GM12878 (cell line): Measurements from ENCODE around the gene BMP2K. TPM values are rescaled to one million over a fixed set of nuclear protein-coding genes. Genes with fewer than 3 reads are reported as not detected.

ENCODE experiments used
- ATAC-seq: fragments of 200-7000 bp; cut with Tn5 transposase; 3 replicates; pipeline ENCODE4 v1.9.1; 2020; ENCODE audit warnings: mild to moderate bottlenecking, moderate library complexity
- BruUV-seq: library from RNA; stranded (reverse); fragments of 400-500 nt; replicated peaks from 2 replicates; lab custom pipeline; 2021; lab: Mats Ljungman, UMichigan
- CTCF ChIA-PET: fragments of 300-600 bp; sonication (Branson Sonifier 250); formaldehyde crosslinking; extraction: SDS; loops from one replicate; lab custom pipeline; 2021; ENCODE audit warnings: inconsistent platforms; lab: Yijun Ruan, JAX
- POLR2A ChIA-PET: fragments of 350-600 bp; formaldehyde crosslinking; extraction: SDS; loops from one replicate; lab custom pipeline; 2021; ENCODE audit warnings: inconsistent platforms; lab: Charles Lee
- RAD21 ChIA-PET: fragments of 300-600 bp; sonication (Branson Sonifier 250); formaldehyde crosslinking; loops from one replicate; lab custom pipeline; 2023; ENCODE audit warnings: antibody characterized with exemption; ENCODE audit not compliant: unreplicated experiment; lab: Charles Lee
- SMC1A ChIA-PET: fragments of 300-600 bp; sonication (Branson Sonifier 250); formaldehyde crosslinking; loops from one replicate; lab custom pipeline; 2023; ENCODE audit not compliant: unreplicated experiment, uncharacterized antibody; lab: Charles Lee
- DNase-seq: peaks from one replicate; pipeline ENCODE4 v3.0.0-alpha.2; 2011; ENCODE audit warnings: low read depth, low spot score
- FAIRE-seq: peaks from 3 replicates; lab custom pipeline; 2011; peaks lifted over from hg19 to GRCh38; lab: Jason Lieb, UNC
- H2AFZ ChIP-seq: 2 replicates; pipeline ENCODE4 v1.6.0; 2011; ENCODE audit warnings: low read depth, low read length, control low read depth; ENCODE audit not compliant: control insufficient read depth
- H3K27ac ChIP-seq: 2 replicates; pipeline ENCODE4 v1.5.1; 2011; ENCODE audit warnings: control low read depth; ENCODE audit not compliant: control insufficient read depth, insufficient read depth
- H3K27me3 ChIP-seq, 2 experiments: replicated peaks in 1 of 2; 2 replicates each; pipeline versions ENCODE4 v1.6.0 to v1.6.1; 2011; ENCODE audit warnings: low read length in 1 of 2; ENCODE audit not compliant: control insufficient read depth in 2 of 2, insufficient read depth in 2 of 2
- H3K36me3 ChIP-seq, 2 experiments: 2 replicates each; pipeline ENCODE4 v1.5.1; 2011; ENCODE audit warnings: low read length in 1 of 2; ENCODE audit not compliant: control insufficient read depth in 2 of 2, insufficient read depth in 2 of 2
- H3K4me1 ChIP-seq: 2 replicates; pipeline ENCODE4 v1.6.1; 2011; ENCODE audit warnings: mild to moderate bottlenecking, low read length, moderate library complexity, mixed read lengths; ENCODE audit not compliant: control insufficient read depth, insufficient read depth
- H3K4me2 ChIP-seq: 2 replicates; pipeline ENCODE4 v1.6.0; 2011; ENCODE audit warnings: control low read depth; ENCODE audit not compliant: control insufficient read depth, insufficient read depth
- H3K4me3 ChIP-seq: fragments of 200-600 bp; sonication (generic); 2 replicates; pipeline ENCODE4 v1.5.1; 2016
- H3K79me2 ChIP-seq: 2 replicates; pipeline ENCODE4 v1.6.0; 2011; ENCODE audit warnings: low read length; ENCODE audit not compliant: control insufficient read depth, insufficient read depth
- H3K9ac ChIP-seq: 2 replicates; pipeline ENCODE4 v1.8.0; 2011; ENCODE audit warnings: low read length, control low read depth, mixed read lengths; ENCODE audit not compliant: control insufficient read depth, insufficient read depth
- H3K9me3 ChIP-seq: replicated peaks from 3 replicates; pipeline ENCODE4 v1.5.1; 2011; ENCODE audit warnings: mild to moderate bottlenecking, low read length; ENCODE audit not compliant: control insufficient read depth, insufficient read depth
- H4K20me1 ChIP-seq: 2 replicates; pipeline ENCODE4 v1.6.0; 2011; ENCODE audit not compliant: control insufficient read depth, insufficient read depth
- DPF2 ChIP-seq: fragments of 450-650 bp; IDR thresholded peaks from 2 replicates; pipeline ENCODE4 v1.6.1; 2017; ENCODE audit warnings: mild to moderate bottlenecking
- IKZF1 ChIP-seq: fragments of 450-650 bp; conservative IDR thresholded peaks from 2 replicates; pipeline ENCODE4 v1.6.1; 2017; ENCODE audit warnings: antibody characterized with exemption, mild to moderate bottlenecking
- IKZF2 ChIP-seq, 2 experiments: fragments of 450-650 bp; IDR thresholded peaks; 2 replicates each; pipeline ENCODE4 v1.6.1; 2017; ENCODE audit warnings: mild to moderate bottlenecking in 2 of 2, moderate library complexity in 2 of 2
- JUNB ChIP-seq: IDR thresholded peaks from 2 replicates; pipeline ENCODE4 v1.6.1; 2016; ENCODE audit warnings: antibody characterized with exemption, mild to moderate bottlenecking
- MAX ChIP-seq: IDR thresholded peaks from 2 replicates; pipeline ENCODE4 v1.6.1; 2012; ENCODE audit warnings: low read depth, low read length, improper control_type of control experiment
- NFIC ChIP-seq: IDR thresholded peaks from 2 replicates; pipeline ENCODE4 v1.6.1; 2012; ENCODE audit warnings: low read depth, mild to moderate bottlenecking, inconsistent platforms, low read length, moderate library complexity
- RB1 ChIP-seq: fragments of 450-650 bp; formaldehyde crosslinking; IDR thresholded peaks from 2 replicates; pipeline ENCODE4 v1.6.1; 2017; ENCODE audit warnings: mild to moderate bottlenecking, borderline replicate concordance
- RBBP5 ChIP-seq: fragments of 200-600 bp; sonication (generic); conservative IDR thresholded peaks from 2 replicates; pipeline ENCODE4 v1.6.1; 2016
- RELB ChIP-seq: fragments of 450-650 bp; IDR thresholded peaks from 2 replicates; pipeline ENCODE4 v1.6.1; 2017; ENCODE audit warnings: low read depth, mild to moderate bottlenecking, moderate library complexity
- RUNX3 ChIP-seq: IDR thresholded peaks from 2 replicates; pipeline ENCODE4 v1.6.1; 2012; ENCODE audit warnings: low read length, inconsistent platforms
- STAT3 ChIP-seq: IDR thresholded peaks from 2 replicates; pipeline ENCODE4 v1.6.1; 2011; ENCODE audit warnings: low read depth, low read length, improper control_type of control experiment
- WRNIP1 ChIP-seq: IDR thresholded peaks from 2 replicates; pipeline ENCODE4 v1.6.1; 2011; ENCODE audit warnings: low read depth, low read length, improper control_type of control experiment, borderline replicate concordance
- WGBS: methylation state at CpG from one replicate; pipeline ENCODE4 v1.1.6; 2016; ENCODE audit warnings: low lambda C conversion rate; ENCODE audit not compliant: insufficient replicate concordance, insufficient coverage; ENCODE audit errors: missing lambda C conversion rate; 5-methylcytosine and 5-hydroxymethylcytosine counted together
- in situ Hi-C: fragments of 300-500 bp; cut with MboI; formaldehyde crosslinking; loops from 9 replicates; pipeline ENCODE4 v1.14.3; 2018; ENCODE audit warnings: mixed read lengths
- intact Hi-C: fragments of 100-400 bp; cut with micrococcal nuclease; formaldehyde crosslinking; loops from one replicate; pipeline ENCODE4 v1.14.2; 2022; ENCODE audit not compliant: unreplicated experiment
- polyA plus RNA-seq, 11 experiments: library from polyadenylated mRNA; depleted of rRNA in 4 of 11; unstranded in 6 of 11; stranded (reverse) in 5 of 11; fragments of >200 nt; fragmentation: Nextera tagmentation in 4 of 11; fragmentation: Illumina TruSeq in 1 of 11; extraction: Ambion mirVana in 4 of 11; extraction: Trizol in 1 of 11; gene quantifications; 1 replicate in 1 of 11; 2 replicates in 10 of 11; pipeline versions ENCODE4 v1.2.1 to v1.2.3, GENCODE V29; 2011 to 2016; ENCODE audit warnings: inconsistent platforms in 2 of 11, missing spikeins in 2 of 11, low read depth in 1 of 11
- total RNA-seq, 4 experiments: library from RNA; depleted of rRNA in 3 of 4; stranded (reverse); fragments of >200 nt in 3 of 4; fragmentation: Illumina TruSeq in 1 of 4; extraction: Trizol in 1 of 4; gene quantifications; 2 replicates each; pipeline versions ENCODE4 v1.2.1 to v1.2.3, GENCODE V29; 2013 to 2021
- TF ChIP-seq, protein P1 (sequence below): IDR thresholded peaks from 2 replicates; pipeline ENCODE4 v1.6.1; 2012; ENCODE audit warnings: mild to moderate bottlenecking, low read depth, low read length

Gene BMP2K
- total and polyA plus RNA-seq, 10 of the 15 experiments (the other 5 are each of a cell fraction or from before 2014, with no cell fraction given) = 3.3 to 84.6 (median 24.8) TPM

- no peak overlapping the region for H2AFZ ChIP-seq
- intact Hi-C loops (no loop called here), in situ Hi-C loops (loop anchor here (25.0 kb wide), 1 partner anchor 1290 kb away; the partner anchor contains the start of gene ANTXR2)
- H3K4me3 ChIP-seq = no peak overlapping the region
- ATAC-seq = no peak
- ChIA-PET POLR2A (interaction anchor here (1.0 kb wide), 1 partner anchor 117 kb away, joined by 3 read pairs; no protein-coding TSS in a partner anchor), SMC1A (interaction anchor here (2.4 to 3.7 kb wide), 2 partner anchors 16 to 20 kb away, joined by 7 to 28 read pairs; no protein-coding TSS in a partner anchor)
- no peak overlapping the region; the same call in 1 of the 2 replicates for H3K4me2 ChIP-seq
- no peaks in the 10 kb centered on the region for H3K9me3 ChIP-seq
- no peak overlapping the region for H3K9ac ChIP-seq
- no peaks in the 10 kb centered on the region for H3K27me3 ChIP-seq
- H3K36me3 ChIP-seq = no peaks in the 10 kb centered on the region
- BruUV-seq = no TSS peak
- TF ChIP-seq NFIC = peak; percentile 68; the same call in 1 of the 2 replicates
- TF ChIP-seq JUNB = peak; percentile 5; the same call in 1 of the 2 replicates
- TF ChIP-seq MAX = no peak
- TF ChIP-seq DPF2 = 0 out of 2 replicates have a peak, but pooled peaks have one; percentile 22
- TF ChIP-seq STAT3 = no peak
- TF ChIP-seq, protein P1, sequence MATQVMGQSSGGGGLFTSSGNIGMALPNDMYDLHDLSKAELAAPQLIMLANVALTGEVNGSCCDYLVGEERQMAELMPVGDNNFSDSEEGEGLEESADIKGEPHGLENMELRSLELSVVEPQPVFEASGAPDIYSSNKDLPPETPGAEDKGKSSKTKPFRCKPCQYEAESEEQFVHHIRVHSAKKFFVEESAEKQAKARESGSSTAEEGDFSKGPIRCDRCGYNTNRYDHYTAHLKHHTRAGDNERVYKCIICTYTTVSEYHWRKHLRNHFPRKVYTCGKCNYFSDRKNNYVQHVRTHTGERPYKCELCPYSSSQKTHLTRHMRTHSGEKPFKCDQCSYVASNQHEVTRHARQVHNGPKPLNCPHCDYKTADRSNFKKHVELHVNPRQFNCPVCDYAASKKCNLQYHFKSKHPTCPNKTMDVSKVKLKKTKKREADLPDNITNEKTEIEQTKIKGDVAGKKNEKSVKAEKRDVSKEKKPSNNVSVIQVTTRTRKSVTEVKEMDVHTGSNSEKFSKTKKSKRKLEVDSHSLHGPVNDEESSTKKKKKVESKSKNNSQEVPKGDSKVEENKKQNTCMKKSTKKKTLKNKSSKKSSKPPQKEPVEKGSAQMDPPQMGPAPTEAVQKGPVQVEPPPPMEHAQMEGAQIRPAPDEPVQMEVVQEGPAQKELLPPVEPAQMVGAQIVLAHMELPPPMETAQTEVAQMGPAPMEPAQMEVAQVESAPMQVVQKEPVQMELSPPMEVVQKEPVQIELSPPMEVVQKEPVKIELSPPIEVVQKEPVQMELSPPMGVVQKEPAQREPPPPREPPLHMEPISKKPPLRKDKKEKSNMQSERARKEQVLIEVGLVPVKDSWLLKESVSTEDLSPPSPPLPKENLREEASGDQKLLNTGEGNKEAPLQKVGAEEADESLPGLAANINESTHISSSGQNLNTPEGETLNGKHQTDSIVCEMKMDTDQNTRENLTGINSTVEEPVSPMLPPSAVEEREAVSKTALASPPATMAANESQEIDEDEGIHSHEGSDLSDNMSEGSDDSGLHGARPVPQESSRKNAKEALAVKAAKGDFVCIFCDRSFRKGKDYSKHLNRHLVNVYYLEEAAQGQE = no peak
- no peak for TF ChIP-seq RBBP5
- TF ChIP-seq IKZF1 = 0 out of 2 replicates have a peak, but pooled peaks have one; percentile 34
- peak; percentile 76 for TF ChIP-seq RUNX3
- TF ChIP-seq WRNIP1 = no peak
- no peak for TF ChIP-seq RELB
- no peak for TF ChIP-seq RB1
- TF ChIP-seq IKZF2 (IDR thresholded peaks at IDR 0.05) = peak in 1 of 2 experiments; percentile 26; a peak in 1 of 4 replicates
- TF ChIP-seq, all 136 proteins: peak for 6
- Histone ChIP-seq H3K27ac (no peak overlapping the region), H4K20me1 (no peaks in the 10 kb centered on the region), H3K79me2 (peaks cover 16% of the 10 kb centered on the region), H3K4me1 (peaks cover 20% of the 10 kb centered on the region)
- no peak for DNase-seq
- FAIRE-seq = peak; percentile 23
- ChIA-PET RAD21 (interaction anchor here (1.9 to 2.1 kb wide), 2 partner anchors 21 to 139 kb away, joined by 9 read pairs; no protein-coding TSS in a partner anchor), CTCF (interaction anchor here (1.6 kb wide), 1 partner anchor 21 kb away, joined by 3 read pairs; no protein-coding TSS in a partner anchor)
- 51% methylated on average over 4 of the region's 4 CpGs for WGBS
Measured at GRCh38 chr4:78772526-78773091, 3.5 kb upstream of the BMP2K start.
